Measurements from ENCODE around the gene PPP2R1B.

The PPP2R1B gene

GRCh38 chr11:111761036-111761435, 5.2 kb downstream of the PPP2R1B start:
- no peak overlapping the region for H3K4me2 ChIP-seq (ENCODE audit: insufficient read depth, low read length)
- H4K20me1 ChIP-seq (ENCODE audit: insufficient read depth, low read length) = peaks cover 19% of the 10 kb centered on the region; the same call in 1 of the 2 replicates
- no peaks in the 10 kb centered on the region for H3K27me3 ChIP-seq (ENCODE audit: insufficient read depth, low read length, poor library complexity)
- H3K9ac ChIP-seq (ENCODE audit: low read depth, low read length) = no peak overlapping the region
- H3K36me3 ChIP-seq (ENCODE audit: insufficient read depth, low read length) = peaks cover 84% of the 10 kb centered on the region
- no peak overlapping the region for H2AFZ ChIP-seq (ENCODE audit: low read depth, low read length)
- TF ChIP-seq EZH2 (IDR thresholded peaks at IDR 0.05; ENCODE audit: borderline replicate concordance, low read depth, low read length, severe bottlenecking) = no peak
- TF ChIP-seq, protein P1, sequence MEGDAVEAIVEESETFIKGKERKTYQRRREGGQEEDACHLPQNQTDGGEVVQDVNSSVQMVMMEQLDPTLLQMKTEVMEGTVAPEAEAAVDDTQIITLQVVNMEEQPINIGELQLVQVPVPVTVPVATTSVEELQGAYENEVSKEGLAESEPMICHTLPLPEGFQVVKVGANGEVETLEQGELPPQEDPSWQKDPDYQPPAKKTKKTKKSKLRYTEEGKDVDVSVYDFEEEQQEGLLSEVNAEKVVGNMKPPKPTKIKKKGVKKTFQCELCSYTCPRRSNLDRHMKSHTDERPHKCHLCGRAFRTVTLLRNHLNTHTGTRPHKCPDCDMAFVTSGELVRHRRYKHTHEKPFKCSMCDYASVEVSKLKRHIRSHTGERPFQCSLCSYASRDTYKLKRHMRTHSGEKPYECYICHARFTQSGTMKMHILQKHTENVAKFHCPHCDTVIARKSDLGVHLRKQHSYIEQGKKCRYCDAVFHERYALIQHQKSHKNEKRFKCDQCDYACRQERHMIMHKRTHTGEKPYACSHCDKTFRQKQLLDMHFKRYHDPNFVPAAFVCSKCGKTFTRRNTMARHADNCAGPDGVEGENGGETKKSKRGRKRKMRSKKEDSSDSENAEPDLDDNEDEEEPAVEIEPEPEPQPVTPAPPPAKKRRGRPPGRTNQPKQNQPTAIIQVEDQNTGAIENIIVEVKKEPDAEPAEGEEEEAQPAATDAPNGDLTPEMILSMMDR (IDR thresholded peaks at IDR 0.05; ENCODE audit: borderline replicate concordance, extremely low read depth, low read length, poor library complexity, severe bottlenecking) = no peak
- H3K4me3 ChIP-seq (ENCODE audit: low read depth in 1 of 2, low read length in 2 of 2) = no peak overlapping the region
- H3K4me1 ChIP-seq (ENCODE audit: insufficient read depth, low read length) = peaks cover 22% of the 10 kb centered on the region
- H3K9me3 ChIP-seq (ENCODE audit: insufficient read depth, low read length, severe bottlenecking) = no peaks in the 10 kb centered on the region
- H3K79me2 ChIP-seq (ENCODE audit: insufficient read depth, low read length) = peaks cover 42% of the 10 kb centered on the region
- ATAC-seq (ENCODE audit: insufficient read depth, low read depth) = no peak
- no peak for DNase-seq
- H3K27ac ChIP-seq (ENCODE audit: low read length) = no peak overlapping the region

DNA sequence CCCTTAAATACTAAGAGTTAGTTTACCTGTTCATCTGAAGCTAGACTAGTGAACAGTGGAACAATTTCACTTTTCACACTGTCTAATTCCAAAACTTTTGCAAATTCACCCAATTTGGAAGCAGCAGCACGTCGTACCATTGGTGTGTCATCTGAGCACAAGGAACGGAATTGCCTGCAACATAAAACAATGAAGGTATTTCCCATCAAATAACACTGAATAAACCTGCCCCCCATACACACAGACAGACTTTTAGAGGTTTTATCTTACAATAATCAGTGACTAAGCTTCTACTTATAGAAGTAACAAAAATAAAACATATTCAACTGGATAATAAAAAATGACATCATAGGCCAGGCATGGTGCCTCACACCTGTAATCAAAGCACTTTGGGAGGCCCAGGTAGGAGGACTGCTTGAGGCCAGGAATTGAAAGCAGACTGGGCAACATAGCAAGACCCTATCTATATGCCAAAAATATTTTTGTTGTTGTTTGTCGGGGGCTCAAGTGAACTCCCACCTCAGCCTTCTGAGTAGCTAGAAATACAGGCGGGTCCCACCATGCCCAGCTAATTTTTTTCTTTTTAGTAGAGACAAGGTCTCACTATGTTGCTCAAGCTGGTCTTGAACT, 6.3 kb downstream of the PPP2R1B start:
- ATAC-seq (ENCODE audit: insufficient read depth, low read depth) = no peak
- Histone ChIP-seq H4K20me1 (ENCODE audit: insufficient read depth, low read length) (peaks cover 19% of the 10 kb centered on the region; the same call in 1 of the 2 replicates), H3K27ac (ENCODE audit: low read length) (no peak overlapping the region), H3K4me1 (ENCODE audit: insufficient read depth, low read length) (peaks cover 18% of the 10 kb centered on the region), H3K4me3 (ENCODE audit: low read depth in 1 of 2, low read length in 2 of 2) (no peak overlapping the region), H3K4me2 (ENCODE audit: insufficient read depth, low read length) (no peak overlapping the region), H3K9ac (ENCODE audit: low read depth, low read length) (no peak overlapping the region), H3K27me3 (ENCODE audit: insufficient read depth, low read length, poor library complexity) (no peaks in the 10 kb centered on the region), H2AFZ (ENCODE audit: low read depth, low read length) (no peak overlapping the region), H3K36me3 (ENCODE audit: insufficient read depth, low read length) (peaks cover 89% of the 10 kb centered on the region), H3K79me2 (ENCODE audit: insufficient read depth, low read length) (peaks cover 30% of the 10 kb centered on the region), H3K9me3 (ENCODE audit: insufficient read depth, low read length, severe bottlenecking) (no peaks in the 10 kb centered on the region)
- no peak for TF ChIP-seq EZH2 (IDR thresholded peaks at IDR 0.05; ENCODE audit: borderline replicate concordance, low read depth, low read length, severe bottlenecking)
- TF ChIP-seq, protein P1 (IDR thresholded peaks at IDR 0.05; ENCODE audit: borderline replicate concordance, extremely low read depth, low read length, poor library complexity, severe bottlenecking) = no peak
- DNase-seq = no peak

GRCh38 chr11:111759376-111759775, 6.8 kb downstream of the PPP2R1B start:
- Histone ChIP-seq H3K4me1 (ENCODE audit: insufficient read depth, low read length) (peaks cover 13% of the 10 kb centered on the region), H3K4me3 (ENCODE audit: low read depth in 1 of 2, low read length in 2 of 2) (no peak overlapping the region), H3K27me3 (ENCODE audit: insufficient read depth, low read length, poor library complexity) (no peaks in the 10 kb centered on the region), H3K79me2 (ENCODE audit: insufficient read depth, low read length) (peaks cover 25% of the 10 kb centered on the region), H3K36me3 (ENCODE audit: insufficient read depth, low read length) (peaks cover 90% of the 10 kb centered on the region), H3K27ac (ENCODE audit: low read length) (no peak overlapping the region), H3K4me2 (ENCODE audit: insufficient read depth, low read length) (no peak overlapping the region), H3K9ac (ENCODE audit: low read depth, low read length) (no peak overlapping the region), H4K20me1 (ENCODE audit: insufficient read depth, low read length) (peaks cover 15% of the 10 kb centered on the region; the same call in 1 of the 2 replicates), H3K9me3 (ENCODE audit: insufficient read depth, low read length, severe bottlenecking) (no peaks in the 10 kb centered on the region), H2AFZ (ENCODE audit: low read depth, low read length) (no peak overlapping the region)
- no peak for TF ChIP-seq EZH2 (IDR thresholded peaks at IDR 0.05; ENCODE audit: borderline replicate concordance, low read depth, low read length, severe bottlenecking)
- TF ChIP-seq, protein P1 (IDR thresholded peaks at IDR 0.05; ENCODE audit: borderline replicate concordance, extremely low read depth, low read length, poor library complexity, severe bottlenecking) = no peak
- ATAC-seq (ENCODE audit: insufficient read depth, low read depth) (no peak), DNase-seq (no peak)

All from DND-41 (cell line).